ENCODE results near the gene DLX5.

DNA sequence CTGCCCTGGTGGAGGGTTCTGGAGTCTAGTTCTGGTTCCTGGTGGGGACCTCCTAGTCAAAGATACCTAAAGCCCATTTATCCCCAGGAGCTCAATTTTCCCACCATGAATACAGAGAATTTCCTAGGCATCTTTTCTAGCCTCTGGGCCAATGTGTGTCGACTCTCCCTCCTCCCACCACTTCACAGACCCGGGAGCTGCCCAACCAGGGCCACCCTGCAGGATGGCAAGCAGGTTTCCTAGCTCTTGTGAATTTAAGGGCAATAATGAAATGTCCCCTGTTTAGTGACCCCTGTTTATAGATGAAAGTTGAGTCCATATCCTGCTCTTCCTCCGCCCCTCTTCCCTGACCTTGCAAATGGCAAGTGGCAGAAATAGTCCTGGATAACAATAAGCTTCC lies 9.4 kb downstream of the DLX5 start:
- TF ChIP-seq CTCF (IDR thresholded peaks at IDR 0.05), result no peak
- no peak for TF ChIP-seq EP300 (IDR thresholded peaks at IDR 0.05)
- no peak for TF ChIP-seq POLR2AphosphoS5 (IDR thresholded peaks at IDR 0.05)

All from suprapubic skin (tissue), 4 donors.